SU-DHL-6 (cell line): Measurements from ENCODE around the gene ARL10.

Experiments
- EZH2phosphoT487 ChIP-seq: fragments of 200-600 bp; sonication (generic), shearing (Covaris generic); conservative IDR thresholded peaks from 2 replicates; pipeline ENCODE4 v1.6.1; 2018; ENCODE audit warnings: mild to moderate bottlenecking, antibody characterized with exemption, low read length, moderate library complexity, mixed read lengths
- TF ChIP-seq, protein P1 (sequence below): fragments of 200-600 bp; sonication (generic); IDR thresholded peaks from one replicate; pipeline ENCODE4 v1.5.1; 2017; ENCODE audit warnings: antibody characterized with exemption, mild to moderate bottlenecking, low read length, moderate library complexity; ENCODE audit not compliant: insufficient read depth, poor library complexity, severe bottlenecking

DNA sequence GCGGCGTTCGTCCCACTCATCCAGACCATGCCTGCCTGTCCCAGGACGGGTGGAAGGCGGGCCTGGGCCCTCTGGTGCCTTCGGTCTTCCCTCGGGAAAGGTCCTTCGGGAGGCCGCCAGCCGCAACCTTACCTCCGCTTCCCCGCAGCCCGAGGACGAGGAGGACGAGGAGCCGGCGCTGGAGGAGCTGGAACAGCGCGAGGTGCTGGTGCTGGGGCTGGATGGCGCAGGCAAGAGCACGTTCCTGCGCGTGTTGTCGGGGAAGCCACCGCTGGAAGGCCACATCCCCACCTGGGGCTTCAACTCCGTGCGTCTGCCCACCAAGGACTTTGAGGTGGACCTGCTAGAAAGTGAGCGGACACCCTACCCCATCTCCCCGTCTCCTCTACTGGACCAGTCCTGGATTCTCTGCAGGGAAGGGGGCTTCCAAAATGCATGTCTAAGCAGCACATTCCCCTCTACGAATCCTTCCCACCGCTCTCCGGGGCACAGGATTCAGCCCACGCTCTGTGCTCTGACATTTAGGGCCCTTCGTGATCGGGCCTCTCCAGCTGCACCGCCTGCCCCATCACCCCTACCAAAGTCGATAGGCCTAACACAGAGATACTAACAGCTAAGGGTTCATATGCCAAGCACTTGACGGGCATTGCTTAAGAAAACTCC is 1.1 kb downstream of the ARL10 start:
- TF ChIP-seq, protein P1, sequence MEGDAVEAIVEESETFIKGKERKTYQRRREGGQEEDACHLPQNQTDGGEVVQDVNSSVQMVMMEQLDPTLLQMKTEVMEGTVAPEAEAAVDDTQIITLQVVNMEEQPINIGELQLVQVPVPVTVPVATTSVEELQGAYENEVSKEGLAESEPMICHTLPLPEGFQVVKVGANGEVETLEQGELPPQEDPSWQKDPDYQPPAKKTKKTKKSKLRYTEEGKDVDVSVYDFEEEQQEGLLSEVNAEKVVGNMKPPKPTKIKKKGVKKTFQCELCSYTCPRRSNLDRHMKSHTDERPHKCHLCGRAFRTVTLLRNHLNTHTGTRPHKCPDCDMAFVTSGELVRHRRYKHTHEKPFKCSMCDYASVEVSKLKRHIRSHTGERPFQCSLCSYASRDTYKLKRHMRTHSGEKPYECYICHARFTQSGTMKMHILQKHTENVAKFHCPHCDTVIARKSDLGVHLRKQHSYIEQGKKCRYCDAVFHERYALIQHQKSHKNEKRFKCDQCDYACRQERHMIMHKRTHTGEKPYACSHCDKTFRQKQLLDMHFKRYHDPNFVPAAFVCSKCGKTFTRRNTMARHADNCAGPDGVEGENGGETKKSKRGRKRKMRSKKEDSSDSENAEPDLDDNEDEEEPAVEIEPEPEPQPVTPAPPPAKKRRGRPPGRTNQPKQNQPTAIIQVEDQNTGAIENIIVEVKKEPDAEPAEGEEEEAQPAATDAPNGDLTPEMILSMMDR, result no peak
- no peak for TF ChIP-seq EZH2phosphoT487
